Transverse colon (tissue), 4 donors: ENCODE results near the gene PITPNC1. TPM values are rescaled to one million over a fixed set of nuclear protein-coding genes. Genes with fewer than 3 reads are reported as not detected.

Source experiments
- DNase-seq: peaks from one replicate; pipeline ENCODE4 v3.0.0-alpha.2; 2019
- H3K27ac ChIP-seq, 4 donors: fragments of 200-600 bp; sonication (generic); 2 replicates each; pipeline ENCODE4 v1.5.1; 2016 to 2018; ENCODE audit warnings: inconsistent platforms in 4 of 4
- H3K27me3 ChIP-seq: fragments of 200-600 bp; sonication (generic); 2 replicates; pipeline ENCODE4 v1.5.1; 2017; ENCODE audit warnings: inconsistent platforms
- H3K36me3 ChIP-seq, 4 donors: fragments of 200-600 bp; sonication (generic); 2 replicates each; pipeline ENCODE4 v1.5.1; 2017 to 2019; ENCODE audit warnings: inconsistent platforms in 4 of 4
- H3K4me1 ChIP-seq, 4 donors: fragments of 200-600 bp; sonication (generic); 2 replicates each; pipeline ENCODE4 v1.5.1; 2017 to 2020; ENCODE audit warnings: inconsistent platforms in 4 of 4
- H3K4me3 ChIP-seq, 4 donors: fragments of 200-600 bp; sonication (generic); 1 replicate in 1 of 4; 2 replicates in 3 of 4; pipeline versions ENCODE4 v1.5.1 to v1.6.1; 2017 to 2019; ENCODE audit warnings: inconsistent platforms in 4 of 4
- H3K9me3 ChIP-seq, 2 donors: fragments of 200-600 bp; sonication (generic); 2 replicates each; pipeline ENCODE4 v1.5.1; 2017 to 2019; ENCODE audit warnings: inconsistent platforms in 2 of 2
- CTCF ChIP-seq, 5 experiments: fragments of 200-600 bp in 3 of 5; fragments of 450-650 bp in 2 of 5; sonication (generic) in 3 of 5; IDR thresholded peaks; 1 replicate in 2 of 5; 2 replicates in 3 of 5; pipeline ENCODE4 v1.5.1; 2016 to 2017; ENCODE audit warnings: antibody characterized with exemption in 5 of 5, inconsistent platforms in 3 of 5, mild to moderate bottlenecking in 2 of 5, moderate library complexity in 1 of 5
- EP300 ChIP-seq: sonication (generic); formaldehyde crosslinking; IDR thresholded peaks from one replicate; pipeline ENCODE4 v1.6.1; 2017; ENCODE audit warnings: antibody characterized with exemption, low read depth
- POLR2A ChIP-seq: fragments of 450-650 bp; IDR thresholded peaks from one replicate; pipeline ENCODE4 v1.6.1; 2016; ENCODE audit warnings: antibody characterized with exemption, mild to moderate bottlenecking, moderate library complexity
- POLR2AphosphoS5 ChIP-seq, 3 donors: sonication (generic); formaldehyde crosslinking; IDR thresholded peaks; one replicate each; pipeline ENCODE4 v1.6.1; 2016; ENCODE audit warnings: antibody characterized with exemption in 3 of 3
- WGBS, 2 donors: methylation state at CpG; one replicate each; pipeline ENCODE4 v1.1.5; 2018; ENCODE audit warnings: low coverage in 1 of 2; 5-methylcytosine and 5-hydroxymethylcytosine counted together
- in situ Hi-C, 4 donors: fragments of 200-750 bp; cut with MboI; loops; one replicate each; pipeline versions ENCODE4 v1.15.0 to v1.15.1; 2017; ENCODE audit warnings: low sequenced_read_pairs in 3 of 4, low pct_ligation_motif_present in 1 of 4, low pct_unique_long_range_greater_than_20kb in 1 of 4
- intact Hi-C: fragments of 100-400 bp; cut with DNase I; formaldehyde crosslinking; loops from one replicate; pipeline ENCODE4 v1.15.1; 2023; ENCODE audit warnings: low total_unique reads
- total RNA-seq, 4 donors: library from RNA; depleted of rRNA; stranded (reverse); fragments of >200 nt; gene quantifications; one replicate each; pipeline ENCODE4 v1.1.0, GENCODE V29; 2016

Gene PITPNC1
- total RNA-seq, 4 donors from 2014 or later = 1.6 to 10.3 (median 4.0) TPM

DNA sequence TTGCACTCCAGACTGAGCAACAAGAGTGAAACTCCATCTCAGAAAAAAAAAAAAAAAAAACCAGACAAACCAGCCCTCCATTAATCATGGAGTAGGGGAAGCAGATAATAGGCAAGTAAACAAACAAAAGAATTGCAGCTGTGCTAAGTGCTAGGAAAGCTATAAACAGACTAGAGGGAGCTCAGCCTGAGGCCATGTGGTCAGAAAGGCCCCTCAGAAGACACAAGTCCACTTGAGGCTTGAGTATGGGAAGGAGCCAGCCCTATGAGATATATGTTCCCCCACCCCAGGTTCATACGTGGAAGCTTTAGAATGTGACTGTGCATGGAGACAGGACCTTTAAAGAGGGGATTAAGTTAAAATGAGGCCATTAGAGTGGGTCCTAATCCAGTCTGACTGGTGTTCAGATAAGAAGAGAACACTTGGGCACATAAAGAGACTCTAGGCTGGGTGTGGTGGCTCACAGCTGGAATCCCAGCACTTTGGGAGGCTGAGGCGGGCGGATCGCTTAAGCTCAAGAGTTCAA lies 208.1 kb downstream of the PITPNC1 start:
- 86 to 88% methylated on average over 3 to 4 of the region's 4 CpGs for WGBS, 2 donors
- intact Hi-C loops = no loop called here
- in situ Hi-C loops = no loop called here
- TF ChIP-seq POLR2AphosphoS5 (IDR thresholded peaks at IDR 0.05) (no peak), EP300 (no peak), POLR2A (no peak), CTCF (IDR thresholded peaks at IDR 0.05) (no peak)
- no peak overlapping the region for H3K27ac ChIP-seq
- H3K4me1 ChIP-seq = peaks cover 0 to 12% (median 7%) of the 10 kb centered on the region in 4 donors
- H3K27me3 ChIP-seq = no peaks in the 10 kb centered on the region
- no peak for DNase-seq
- no peaks in the 10 kb centered on the region for H3K9me3 ChIP-seq
- no peak overlapping the region for H3K4me3 ChIP-seq
- H3K36me3 ChIP-seq = no peaks in the 10 kb centered on the region

GRCh38 chr17:67588326-67588725 lies 211.2 kb downstream of the PITPNC1 start:
- Histone ChIP-seq H3K27ac (no peak overlapping the region), H3K4me1 (no peaks in the 10 kb centered on the region), H3K9me3 (no peaks in the 10 kb centered on the region), H3K36me3 (no peaks in the 10 kb centered on the region), H3K27me3 (no peaks in the 10 kb centered on the region), H3K4me3 (no peak overlapping the region)
- 94% methylated on average over 7 to 9 of the region's 9 CpGs for WGBS, 2 donors
- DNase-seq = no peak
- intact Hi-C loops = no loop called here
- in situ Hi-C loops = no loop called here
- TF ChIP-seq POLR2A = no peak
- no peak for TF ChIP-seq CTCF (IDR thresholded peaks at IDR 0.05)
- TF ChIP-seq POLR2AphosphoS5 (IDR thresholded peaks at IDR 0.05) = no peak
- no peak for TF ChIP-seq EP300

GRCh38 chr17:67594115-67594880 lies 217.2 kb downstream of the PITPNC1 start:
- Histone ChIP-seq H3K36me3 (no peaks in the 10 kb centered on the region), H3K27ac (no peak overlapping the region), H3K4me3 (no peak overlapping the region), H3K9me3 (no peaks in the 10 kb centered on the region), H3K27me3 (no peaks in the 10 kb centered on the region), H3K4me1 (no peaks in the 10 kb centered on the region)
- in situ Hi-C loops = no loop called here
- intact Hi-C loops = no loop called here
- TF ChIP-seq EP300 (no peak), POLR2A (no peak), CTCF (IDR thresholded peaks at IDR 0.05) (no peak), POLR2AphosphoS5 (IDR thresholded peaks at IDR 0.05) (no peak)
- WGBS, 2 donors = 59% methylated on average over 7 of the region's 7 CpGs; no CpG with 5 or more reads in 1 of the 2 donors
- DNase-seq = no peak

GRCh38 chr17:67600408-67600807 lies 223.3 kb downstream of the PITPNC1 start:
- TF ChIP-seq CTCF (IDR thresholded peaks at IDR 0.05) = no peak
- TF ChIP-seq POLR2AphosphoS5 (IDR thresholded peaks at IDR 0.05) = no peak
- no peak for TF ChIP-seq EP300
- no peak for TF ChIP-seq POLR2A
- H3K36me3 ChIP-seq = no peaks in the 10 kb centered on the region
- in situ Hi-C loops = loop anchor here in 1 of 4 donors (25.0 kb wide), 2 partner anchors 113 to 213 kb away; partner anchors contain the start of gene PITPNC1
- H3K4me3 ChIP-seq = no peak overlapping the region
- no peak for DNase-seq
- no peak overlapping the region for H3K27ac ChIP-seq
- no peaks in the 10 kb centered on the region for H3K9me3 ChIP-seq
- intact Hi-C loops = no loop called here
- H3K27me3 ChIP-seq = no peaks in the 10 kb centered on the region
- no peaks in the 10 kb centered on the region for H3K4me1 ChIP-seq
- 95 to 100% methylated on average over 2 of the region's 2 CpGs for WGBS, 2 donors
